Measurements from ENCODE around the gene TMEM255B. TPM values are rescaled to one million over a fixed set of nuclear protein-coding genes. Genes with fewer than 3 reads are reported as not detected.
"Not testable (repeated sequence)": the region's sequence is repeated elsewhere in the genome, so short reads cannot be mapped to it uniquely, and the experiment has no call there.

Gene TMEM255B
- total and polyA plus RNA-seq, 9 of the 15 experiments (the other 6 are each of a cell fraction or from before 2014, with no cell fraction given) = 0.01 to 0.75 (median 0.23) TPM

- peaks cover 0 to 13% of the 10 kb centered on the region in 2 experiments; a peak in 1 of 5 replicates for H3K4me1 ChIP-seq (replicated peaks in 1 of 2; ENCODE audit: control insufficient read depth in 2 of 2, insufficient read depth in 2 of 2, low read length in 2 of 2)
- CTCF ChIA-PET (ENCODE audit: low intra/inter-chr PET ratio); ATAC-seq; H3K27ac ChIP-seq (ENCODE audit: extremely low read depth, low read depth, low read length); H2AFZ ChIP-seq (ENCODE audit: low read depth, low read length); H3K4me3 ChIP-seq; H4K20me1 ChIP-seq (replicated peaks; ENCODE audit: control insufficient read depth, insufficient read depth, low read length); in situ Hi-C loops (cut with MboI); H3K79me2 ChIP-seq (ENCODE audit: control insufficient read depth, insufficient read depth, low read length); H3K9me3 ChIP-seq (replicated peaks; ENCODE audit: control insufficient read depth, insufficient read depth, low read depth, low read length); BruUV-seq (replicated peaks); H3K4me2 ChIP-seq (ENCODE audit: insufficient read depth, low read length); H3K9ac ChIP-seq (ENCODE audit: insufficient read depth in 1 of 2, low read depth in 2 of 2, low read length in 2 of 2); POLR2A ChIA-PET; H3K36me3 ChIP-seq (ENCODE audit: control insufficient read depth, insufficient read depth, low read length); intact Hi-C loops (cut with micrococcal nuclease); H3K9me1 ChIP-seq (ENCODE audit: control insufficient read depth, insufficient read depth, low read length); DNase-seq (ENCODE audit: extremely low read depth in 1 of 4, low spot score in 3 of 4): not testable (repeated sequence)
- FAIRE-seq = peak; percentile 58
- peaks cover 22 to 81% of the 10 kb centered on the region in 2 experiments for H3K27me3 ChIP-seq (ENCODE audit: control insufficient read depth in 2 of 2, insufficient read depth in 2 of 2, low read length in 2 of 2)
- 0% methylated on average over 1 of the region's 1 CpG for WGBS (ENCODE audit: insufficient coverage, low coverage, missing lambda C conversion rate)
Measured at GRCh38 chr13:113795362-113795761, 36.3 kb downstream of the TMEM255B start.

DNA sequence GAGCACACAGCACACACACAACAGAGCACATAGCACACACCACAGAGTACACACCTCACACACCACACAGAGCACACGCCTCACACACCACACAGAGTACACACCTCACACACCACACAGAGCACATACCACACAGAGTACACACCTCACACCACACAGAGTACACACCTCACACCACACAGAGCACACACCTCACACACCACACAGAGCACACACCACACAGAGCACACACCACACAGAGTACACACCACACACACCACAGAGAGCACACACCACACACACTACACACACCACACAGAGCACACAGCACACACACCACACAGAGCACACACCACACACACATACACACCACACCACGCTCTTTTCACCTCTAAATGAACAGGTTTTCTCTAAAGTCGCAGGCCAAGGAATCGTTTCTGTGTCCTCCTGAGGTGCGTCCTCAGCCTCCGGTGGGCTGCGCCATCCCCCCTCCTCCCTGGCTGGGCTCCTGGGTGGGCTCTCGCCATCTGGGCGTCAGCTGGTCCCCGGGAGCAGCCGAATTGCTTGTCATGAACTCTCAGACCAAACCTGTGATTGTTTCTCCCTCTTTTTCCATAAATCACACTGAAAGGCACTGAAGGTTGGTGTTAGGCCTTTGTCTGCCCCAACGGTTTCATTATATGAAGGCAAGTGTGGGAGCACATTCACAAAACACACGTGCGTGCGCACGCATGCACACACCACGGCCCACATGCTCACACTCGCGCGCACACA, 37.4 kb downstream of the TMEM255B start:
- H2AFZ ChIP-seq (ENCODE audit: low read depth, low read length) = no peak overlapping the region
- TF ChIP-seq BDP1 (IDR thresholded peaks at IDR 0.05; ENCODE audit: insufficient read depth, insufficient read length) (no peak), RERE (CRISPR knock-in tag; IDR thresholded peaks at IDR 0.05; ENCODE audit: borderline replicate concordance) (no peak), CTCFL (IDR thresholded peaks at IDR 0.05; ENCODE audit: borderline replicate concordance, insufficient read depth, low read depth, low read length, poor library complexity, severe bottlenecking) (no peak), ZFP1 (CRISPR knock-in tag; IDR thresholded peaks at IDR 0.05) (no peak), BRD9 (IDR thresholded peaks at IDR 0.05; ENCODE audit: low read depth, partially characterized antibody) (no peak)
- H4K20me1 ChIP-seq (replicated peaks; ENCODE audit: control insufficient read depth, insufficient read depth, low read length) = no peaks in the 10 kb centered on the region; the same call in 1 of the 2 replicates
- H3K36me3 ChIP-seq (ENCODE audit: control insufficient read depth, insufficient read depth, low read length) = no peaks in the 10 kb centered on the region
- in situ Hi-C loops (cut with MboI) = no loop called here
- 12% methylated on average over 16 of the region's 20 CpGs for WGBS (ENCODE audit: insufficient coverage, low coverage, missing lambda C conversion rate)
- intact Hi-C loops (cut with micrococcal nuclease) = no loop called here
- no peaks in the 10 kb centered on the region for H3K9me1 ChIP-seq (ENCODE audit: control insufficient read depth, insufficient read depth, low read length)
- no peak overlapping the region for H3K4me2 ChIP-seq (ENCODE audit: insufficient read depth, low read length)
- no peaks in the 10 kb centered on the region for H3K79me2 ChIP-seq (ENCODE audit: control insufficient read depth, insufficient read depth, low read length)
- CTCF ChIA-PET (ENCODE audit: low intra/inter-chr PET ratio) = no interaction called here
- H3K9ac ChIP-seq (ENCODE audit: insufficient read depth in 1 of 2, low read depth in 2 of 2, low read length in 2 of 2) = no peak overlapping the region
- ATAC-seq (no peak), DNase-seq (ENCODE audit: extremely low read depth in 1 of 4, low spot score in 3 of 4) (no peak), FAIRE-seq (no peak)
- peaks cover 0 to 18% of the 10 kb centered on the region in 2 experiments; a peak in 1 of 5 replicates for H3K4me1 ChIP-seq (replicated peaks in 1 of 2; ENCODE audit: control insufficient read depth in 2 of 2, insufficient read depth in 2 of 2, low read length in 2 of 2)
- no TSS peak for BruUV-seq (replicated peaks)
- peaks cover 23 to 81% of the 10 kb centered on the region in 2 experiments for H3K27me3 ChIP-seq (ENCODE audit: control insufficient read depth in 2 of 2, insufficient read depth in 2 of 2, low read length in 2 of 2)
- H3K27ac ChIP-seq (ENCODE audit: extremely low read depth, low read depth, low read length) = no peak overlapping the region
- no peak overlapping the region for H3K4me3 ChIP-seq
- H3K9me3 ChIP-seq (replicated peaks; ENCODE audit: control insufficient read depth, insufficient read depth, low read depth, low read length) = no peaks in the 10 kb centered on the region
- POLR2A ChIA-PET = no interaction called here
